SK-N-SH treated with all-trans-retinoic acid at 6 μM for 48 hours (cell line): ENCODE results near the gene ARID1B.
A peak's percentile ranks its signal among the peaks of the same experiment; 100 is the strongest.

Source experiments
- ATAC-seq: fragments of 200-7000 bp; cut with Tn5 transposase; 3 replicates; pipeline ENCODE4 v1.9.1; 2020; ENCODE audit warnings: mild to moderate bottlenecking, moderate library complexity
- ARNTL ChIP-seq: fragments of 450-650 bp; formaldehyde crosslinking; IDR thresholded peaks from 2 replicates; pipeline ENCODE4 v1.5.0; 2020; ENCODE audit warnings: low read depth, mild to moderate bottlenecking, moderate library complexity, borderline replicate concordance
- BACH2 ChIP-seq: fragments of 250-450 bp; sonication (Bioruptor Pico); IDR thresholded peaks from 2 replicates; pipeline ENCODE4 v1.9.0; 2021; ENCODE audit warnings: mild to moderate bottlenecking, borderline replicate concordance
- CREB5 ChIP-seq: fragments of 250-450 bp; sonication (Bioruptor Pico); IDR thresholded peaks from 2 replicates; pipeline ENCODE4 v1.5.1; 2020; ENCODE audit warnings: low read depth, mild to moderate bottlenecking, moderate library complexity
- CSDC2 ChIP-seq: fragments of 250-450 bp; sonication (Bioruptor Pico); IDR thresholded peaks from 2 replicates; pipeline ENCODE4 v1.5.0; 2020; ENCODE audit warnings: mild to moderate bottlenecking, moderate library complexity
- GLIS3 ChIP-seq: fragments of 250-450 bp; sonication (Bioruptor Pico); IDR thresholded peaks from 2 replicates; pipeline ENCODE4 v1.5.0; 2020; ENCODE audit warnings: mild to moderate bottlenecking, moderate library complexity
- OSR1 ChIP-seq: fragments of 250-450 bp; sonication (Bioruptor Pico); IDR thresholded peaks from 2 replicates; pipeline ENCODE4 v1.8.0; 2022; ENCODE audit warnings: moderate library complexity, mild to moderate bottlenecking, inconsistent platforms
- PATZ1 ChIP-seq: fragments of 250-450 bp; sonication (Bioruptor Pico); IDR thresholded peaks from 2 replicates; pipeline ENCODE4 v1.8.0; 2020; ENCODE audit warnings: mild to moderate bottlenecking, moderate library complexity, borderline replicate concordance
- POU6F1 ChIP-seq: fragments of 250-450 bp; sonication (Bioruptor Pico); IDR thresholded peaks from 2 replicates; pipeline ENCODE4 v1.8.0; 2021; ENCODE audit warnings: low read depth, mild to moderate bottlenecking, moderate library complexity, borderline replicate concordance
- PPARA ChIP-seq: fragments of 250-450 bp; sonication (Bioruptor Pico); IDR thresholded peaks from 2 replicates; pipeline ENCODE4 v1.5.0; 2020; ENCODE audit warnings: mild to moderate bottlenecking, borderline replicate concordance
- SNAI2 ChIP-seq: fragments of 250-450 bp; sonication (Bioruptor Pico); IDR thresholded peaks from 2 replicates; pipeline ENCODE4 v1.5.0; 2020; ENCODE audit warnings: mild to moderate bottlenecking, moderate library complexity
- TSHZ2 ChIP-seq: fragments of 250-450 bp; sonication (Bioruptor Pico); IDR thresholded peaks from 2 replicates; pipeline ENCODE4 v1.5.0; 2020; ENCODE audit warnings: mild to moderate bottlenecking, moderate library complexity
- ZFP3 ChIP-seq: fragments of 250-450 bp; sonication (Bioruptor Pico); IDR thresholded peaks from 2 replicates; pipeline ENCODE4 v1.5.0; 2020; ENCODE audit warnings: mild to moderate bottlenecking, moderate library complexity
- ZNF565 ChIP-seq: fragments of 450-650 bp; formaldehyde crosslinking; conservative IDR thresholded peaks from 2 replicates; pipeline ENCODE4 v1.5.0; 2020; ENCODE audit warnings: low read depth, mild to moderate bottlenecking, moderate library complexity

Gene ARID1B

GRCh38 chr6:156988276-156989158 lies 211.3 kb downstream of the ARID1B start (continued):
- TF ChIP-seq PPARA (CRISPR knock-in tag) (no peak), BACH2 (CRISPR knock-in tag) (no peak)

- no peak for ATAC-seq
- TF ChIP-seq TSHZ2 (CRISPR knock-in tag) = no peak
- TF ChIP-seq ARNTL (CRISPR knock-in tag) = no peak
- TF ChIP-seq PPARA (CRISPR knock-in tag) = no peak
- no peak for TF ChIP-seq PATZ1
- TF ChIP-seq ZFP3 (CRISPR knock-in tag) = no peak
- TF ChIP-seq OSR1 (CRISPR knock-in tag) = no peak
- TF ChIP-seq POU6F1 (CRISPR knock-in tag) = no peak
Observed at GRCh38 chr6:156989159-156989806, 212.1 kb downstream of the ARID1B start.

- TF ChIP-seq ZNF565 (CRISPR knock-in tag) (no peak), GLIS3 (CRISPR knock-in tag) (no peak), CREB5 (CRISPR knock-in tag) (no peak)
- peak; percentile 81 for ATAC-seq
Observed at GRCh38 chr6:156992020-156992804, 215.0 kb downstream of the ARID1B start.

- TF ChIP-seq CSDC2 (no peak), POU6F1 (CRISPR knock-in tag) (no peak), SNAI2 (no peak), ZNF565 (CRISPR knock-in tag) (no peak), CREB5 (CRISPR knock-in tag) (no peak), OSR1 (CRISPR knock-in tag) (no peak)
- no peak for ATAC-seq
Observed at GRCh38 chr6:156993713-156994112, 216.5 kb downstream of the ARID1B start.
